CD4-positive, alpha-beta T cell treated with Interleukin-12 subunit alpha and Interleukin-12 subunit beta, for 1 hour (primary cell): ENCODE measurements around the gene DIS3L.
"Not testable (repeated sequence)": the region's sequence is repeated elsewhere in the genome, so short reads cannot be mapped to it uniquely, and the experiment has no call there.

Source experiments
- DNase-seq: peaks from one replicate; pipeline ENCODE4 v3.0.0-alpha.2; 2020

The DIS3L gene

DNA sequence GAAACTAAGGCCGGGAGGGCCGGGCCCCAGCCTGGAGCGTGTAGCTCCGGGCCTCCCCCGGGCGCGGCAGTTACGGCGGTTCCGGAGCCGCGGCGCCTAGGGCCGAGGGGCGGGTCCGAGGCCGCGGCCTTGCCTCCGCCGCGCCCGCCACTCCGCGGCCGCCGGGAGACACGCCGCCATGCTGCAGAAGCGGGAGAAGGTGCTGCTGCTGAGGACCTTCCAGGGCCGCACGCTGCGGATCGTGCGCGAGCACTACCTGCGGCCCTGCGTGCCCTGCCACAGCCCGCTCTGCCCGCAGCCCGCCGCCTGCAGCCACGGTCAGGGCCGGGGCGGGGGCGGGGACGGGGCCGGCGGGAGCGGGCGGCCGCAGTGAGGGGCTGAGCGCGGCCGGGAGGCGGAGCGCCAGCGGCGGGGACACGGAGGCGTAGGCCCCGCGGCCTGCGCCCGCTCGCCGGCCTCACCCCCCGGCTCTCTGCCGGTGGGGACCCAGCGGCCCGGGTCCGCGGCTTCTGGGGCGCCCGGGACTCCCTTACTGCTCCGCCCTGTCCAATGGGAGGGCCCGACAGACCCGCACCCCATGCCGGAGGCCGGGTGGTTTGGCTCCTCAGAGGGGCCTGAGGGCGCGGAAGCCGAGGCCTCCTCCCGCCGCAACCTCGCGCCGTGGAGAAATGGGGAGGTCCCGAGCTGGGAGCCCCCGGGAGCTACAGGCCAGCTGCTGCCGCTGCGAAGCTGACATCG is at the start of gene DIS3L:
DIS3L (plus strand) TSS at position 150 of the 738 bp plus-strand sequence; CDS start at position 179, 29 bp downstream.
- DNase-seq, result peak; percentile 68

- DNase-seq, result not testable (repeated sequence)
These were observed 47.5 kb upstream of the DIS3L start for GRCh38 chr15:66245832-66246231.

DNA sequence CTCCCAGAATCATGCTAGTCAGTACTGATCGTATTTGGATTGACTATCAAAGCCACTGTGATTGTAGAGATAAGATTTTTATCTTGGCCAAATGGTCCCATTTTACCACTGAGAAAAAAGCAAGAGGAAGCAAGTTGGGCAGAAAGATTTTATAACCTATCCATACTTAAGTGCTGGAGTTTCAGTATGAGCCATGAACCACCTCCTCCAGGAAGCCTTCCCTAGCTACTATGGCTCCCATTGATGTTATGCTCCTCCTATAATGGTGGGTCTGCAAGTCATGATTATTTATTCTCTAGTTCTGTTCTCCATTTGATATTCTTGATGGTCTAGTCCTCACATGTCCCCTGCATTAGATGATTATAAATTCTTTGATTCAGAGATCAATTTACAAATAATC is 46.4 kb upstream of the DIS3L start:
- no peak for DNase-seq

DNA sequence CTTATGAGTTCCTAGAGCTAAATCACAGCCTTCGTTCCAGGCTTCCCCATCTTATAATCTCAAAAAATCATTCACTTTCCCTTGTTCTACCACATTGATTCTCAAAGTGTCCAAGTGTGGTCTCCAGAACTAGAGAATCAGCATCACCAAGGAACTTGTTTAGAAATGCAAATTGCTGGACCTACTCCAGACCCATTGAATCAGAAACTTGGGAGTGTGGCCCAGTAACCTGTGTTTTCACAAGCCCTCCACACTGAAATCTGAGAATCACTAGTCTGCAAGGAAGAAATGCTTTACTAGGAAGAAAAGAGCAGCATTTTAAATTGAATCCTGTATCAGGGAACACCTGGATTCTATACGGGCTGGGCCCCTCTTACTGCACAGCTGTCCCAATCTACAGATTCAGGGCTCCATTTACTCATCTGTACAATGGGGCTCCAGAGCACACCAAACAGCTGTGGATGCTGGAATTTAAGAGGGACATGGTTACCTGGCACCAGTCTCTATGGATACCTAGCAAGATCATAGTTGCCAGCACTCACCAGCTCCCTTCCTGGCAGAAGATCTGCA is 43.7 kb upstream of the DIS3L start:
- DNase-seq, result no peak

DNA sequence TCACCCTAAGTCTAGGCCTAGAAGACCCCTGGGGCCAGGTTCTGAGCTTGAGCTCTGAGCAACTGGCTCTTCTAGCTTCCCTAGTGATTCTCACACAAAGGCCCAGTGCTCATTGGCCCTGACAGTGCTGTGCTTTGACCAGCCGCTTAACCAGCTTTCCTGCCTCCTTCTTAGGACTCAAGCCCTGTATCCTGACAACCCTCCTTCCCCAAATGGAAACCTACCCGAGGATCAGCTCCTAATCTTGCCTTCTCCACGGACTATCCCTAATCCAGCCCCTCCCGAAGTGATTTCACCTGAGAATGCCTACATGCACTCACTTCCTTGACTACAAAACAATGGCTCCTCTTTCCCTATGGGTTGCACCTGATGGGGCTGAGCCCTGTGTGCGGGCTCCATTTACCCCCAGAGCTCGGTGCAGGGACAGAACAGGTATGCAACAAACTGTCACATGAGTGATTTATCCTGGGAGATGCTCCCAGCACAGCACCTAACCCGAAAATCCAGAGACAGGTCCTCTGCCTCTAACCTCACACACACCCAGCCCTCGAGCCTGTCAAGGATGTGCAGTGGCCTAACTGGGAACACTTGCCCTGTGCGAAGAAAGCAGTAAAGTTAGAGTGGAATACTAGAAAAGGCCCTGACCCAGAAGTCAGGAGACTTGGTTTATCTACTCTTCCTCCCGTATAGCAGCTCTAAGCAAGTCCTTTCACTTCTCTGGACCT is 42.1 kb upstream of the DIS3L start:
- no peak for DNase-seq

- DNase-seq, result peak; percentile 38
These were observed 41.3 kb upstream of the DIS3L start for GRCh38 chr15:66251790-66252684.

- no peak for DNase-seq
These were observed 40.5 kb upstream of the DIS3L start for GRCh38 chr15:66252685-66253417.

DNA sequence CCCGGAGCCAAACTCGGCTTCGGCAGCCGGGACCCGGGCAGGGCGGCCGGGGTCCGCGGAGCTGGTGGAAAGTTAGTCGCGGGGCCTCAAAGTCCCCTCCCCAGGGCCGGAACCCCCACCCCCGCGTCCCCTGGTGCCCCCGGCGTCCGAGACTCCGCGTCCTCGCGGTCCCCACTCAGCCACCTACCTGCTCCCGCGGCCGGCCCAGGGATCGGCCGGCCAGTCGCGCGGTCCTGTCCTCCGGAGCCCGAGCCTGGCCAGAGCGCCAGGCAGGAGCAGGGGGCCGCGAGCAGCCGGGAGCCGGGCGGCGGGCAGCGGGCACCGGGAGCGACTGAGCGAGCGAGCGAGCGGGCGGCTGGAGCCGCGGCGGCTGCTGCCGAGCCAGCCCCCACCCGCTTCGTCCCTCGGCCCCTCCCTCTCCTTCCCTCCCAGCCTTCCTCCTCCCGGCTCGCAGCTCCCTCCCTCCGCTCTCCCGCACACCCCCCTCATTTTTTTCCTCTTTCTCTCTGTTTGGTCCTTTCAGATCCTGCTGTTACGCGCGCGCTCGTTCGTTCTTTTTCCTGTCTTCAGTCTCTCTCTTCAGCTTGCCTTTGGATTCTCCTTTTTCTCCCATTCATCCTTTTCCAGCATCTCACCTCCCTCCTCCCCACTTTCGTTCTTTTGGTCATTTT is 39.8 kb upstream of the DIS3L start, which contains the start of gene MEGF11:
MEGF11 (minus strand) TSS at position 333 of the 671 bp plus-strand sequence. CDS start 125,347 bp downstream, outside the sequence.
- no peak for DNase-seq

- DNase-seq, result no peak
These were observed 39.0 kb upstream of the DIS3L start for GRCh38 chr15:66254089-66254950.

- no peak for DNase-seq
These were observed 38.3 kb upstream of the DIS3L start for GRCh38 chr15:66254951-66255676.

DNA sequence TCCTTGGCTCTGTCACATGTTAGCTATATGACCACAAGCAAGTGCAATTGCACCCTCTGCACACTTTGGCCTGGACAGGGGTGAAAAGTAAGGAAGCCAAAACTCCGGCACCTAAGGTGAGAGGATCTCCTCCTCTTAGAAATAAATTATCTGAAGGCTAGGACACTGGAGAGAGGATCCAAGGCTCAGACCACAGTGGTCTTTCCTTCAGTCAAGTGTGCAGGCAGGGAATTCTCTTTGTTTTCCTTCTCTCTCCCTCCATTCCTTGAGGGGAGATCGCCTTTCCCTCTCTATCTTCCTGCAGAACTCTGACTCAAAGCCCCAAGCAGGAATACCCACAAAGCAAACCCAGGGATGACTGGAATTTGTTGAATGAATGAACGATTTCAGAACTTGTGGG is 36.7 kb upstream of the DIS3L start:
- no peak for DNase-seq

DNA sequence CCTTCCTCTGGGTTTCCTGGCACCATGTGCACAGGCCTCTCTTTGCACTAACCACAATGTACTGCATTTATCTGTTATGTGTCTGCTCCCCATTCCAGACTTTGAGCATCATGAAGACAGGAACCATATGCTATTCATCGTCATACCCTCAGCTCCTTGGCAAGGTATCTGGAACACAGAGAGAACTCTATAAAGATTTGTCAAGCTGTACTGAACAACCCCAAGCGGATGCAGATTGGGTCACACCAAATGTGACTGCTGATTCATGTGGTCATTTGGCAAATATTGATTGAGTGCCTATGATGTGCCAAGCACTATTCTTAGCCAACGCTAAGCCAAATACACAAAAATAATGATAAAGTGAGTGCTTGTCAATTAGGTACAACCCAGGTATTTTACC is 32.3 kb upstream of the DIS3L start:
- no peak for DNase-seq

DNA sequence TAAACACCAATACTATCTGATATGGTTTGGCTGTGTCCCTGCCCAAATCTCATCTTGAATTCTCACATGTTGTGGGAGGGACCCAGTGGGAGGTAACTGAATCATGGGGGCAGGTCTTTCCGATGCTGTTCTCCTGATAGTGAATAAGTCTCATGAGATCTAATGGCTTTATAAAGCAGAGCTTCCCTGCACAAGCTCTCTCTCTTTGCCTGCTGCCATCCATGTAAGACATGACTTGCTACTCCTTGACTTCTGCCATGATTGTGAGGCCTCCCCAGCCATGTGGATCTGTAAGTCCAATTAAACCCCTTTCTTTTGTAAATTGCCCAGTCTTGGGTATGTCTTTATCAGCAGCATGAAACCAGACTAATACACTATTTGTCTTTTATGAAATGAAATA is 30.5 kb upstream of the DIS3L start:
- DNase-seq, result not testable (repeated sequence)

DNA sequence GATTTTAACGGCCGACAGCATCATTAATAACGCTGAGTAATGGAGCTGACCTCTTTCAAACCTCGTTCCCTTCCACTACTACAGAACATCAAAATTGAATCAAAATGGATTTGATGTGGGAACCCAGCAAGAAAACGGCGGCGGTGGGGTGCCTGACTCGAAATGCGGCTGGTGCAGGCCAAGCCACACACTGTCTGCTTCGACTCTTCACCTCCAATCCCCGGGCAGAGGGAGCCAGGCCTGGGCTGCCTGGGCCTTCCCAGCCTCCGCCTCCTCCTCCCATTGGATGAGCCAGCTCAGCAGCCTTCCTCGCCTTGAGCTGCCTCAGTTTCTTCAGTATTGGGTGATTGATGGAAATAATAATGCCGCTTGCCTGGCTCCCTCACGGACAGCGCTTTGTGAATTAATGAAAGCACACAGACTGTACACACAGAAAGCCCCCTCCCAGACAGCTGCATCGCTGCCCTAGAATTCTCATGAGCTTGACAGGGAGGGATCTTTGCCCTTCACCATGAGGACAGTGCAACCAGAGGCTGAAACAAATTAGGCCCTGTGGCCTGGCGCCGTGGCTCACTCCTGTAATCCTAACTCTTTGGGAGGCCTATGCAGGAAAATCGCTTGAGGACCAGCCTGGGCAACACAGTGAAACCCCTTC is 28.4 kb upstream of the DIS3L start:
- no peak for DNase-seq

GRCh38 chr15:66269326-66270090 is 23.9 kb upstream of the DIS3L start:
- no peak for DNase-seq

GRCh38 chr15:66270932-66271331 is 22.4 kb upstream of the DIS3L start:
- DNase-seq, result no peak

GRCh38 chr15:66275352-66275751 is 18.0 kb upstream of the DIS3L start:
- DNase-seq, result no peak

DNA sequence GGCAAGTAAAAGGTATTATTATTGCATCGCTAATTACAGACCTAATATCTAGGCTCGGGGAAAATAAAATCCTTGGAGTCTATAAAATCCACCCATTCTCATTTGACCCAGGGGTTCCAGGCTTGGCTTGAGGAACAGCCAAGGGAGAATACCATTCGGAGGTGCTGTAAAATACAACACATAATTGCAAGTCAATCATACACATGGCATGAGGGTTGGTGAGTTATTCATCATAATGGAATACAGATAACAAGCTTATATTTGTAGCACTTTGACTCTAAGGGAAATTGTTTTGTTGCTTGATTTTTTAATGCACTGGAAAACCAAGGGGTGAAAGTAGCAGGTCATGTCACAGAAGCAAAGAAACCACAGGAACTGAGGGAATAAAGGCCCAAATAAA is 16.8 kb upstream of the DIS3L start:
- DNase-seq, result no peak
